ENCODE data around the gene MORN2. TPM values are rescaled to one million over a fixed set of nuclear protein-coding genes. Genes with fewer than 3 reads are reported as not detected.

MORN2 gene
- total and polyA plus RNA-seq, 2 donors (not counting 3 experiments of a cell fraction or from before 2014, with no cell fraction given), result 11.6 to 15.0 TPM

DNA sequence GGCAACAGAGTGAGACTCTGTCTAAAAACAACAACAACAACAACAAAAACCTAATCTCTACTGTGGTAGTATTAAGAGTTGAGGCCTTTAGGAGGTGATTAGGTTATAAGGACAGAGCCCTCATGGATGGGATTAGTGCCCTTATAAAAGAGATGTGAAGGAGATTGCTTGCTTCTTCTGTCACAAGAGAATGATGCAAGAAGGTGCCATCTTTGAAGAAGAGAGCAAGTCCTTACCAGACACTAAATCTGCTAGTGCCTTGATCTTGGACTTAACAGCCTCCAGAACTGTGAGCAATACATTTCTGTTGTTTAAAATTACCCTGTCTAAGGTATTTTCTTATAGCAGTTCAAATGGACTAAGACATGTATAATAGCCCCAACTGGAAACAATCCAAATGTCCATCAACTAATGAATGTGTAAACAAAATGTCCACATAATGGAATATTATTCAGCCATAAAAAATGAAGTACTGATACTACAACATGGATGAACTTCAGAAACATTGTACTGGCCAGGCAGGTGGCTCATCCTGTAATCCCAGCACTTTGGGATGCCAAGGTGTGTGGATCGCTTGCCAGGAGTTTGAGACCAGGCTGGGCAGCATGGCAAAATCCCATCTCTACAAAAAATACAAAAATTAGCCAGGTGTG lies 12.3 kb downstream of the MORN2 start:
- no peak for TF ChIP-seq MYC (IDR thresholded peaks at IDR 0.05; ENCODE audit: low read depth, low read length)
- no peak for TF ChIP-seq GATA2 (IDR thresholded peaks at IDR 0.05; ENCODE audit: insufficient read depth, insufficient read length, low read depth, low read length)
- no peak for TF ChIP-seq FOS (IDR thresholded peaks at IDR 0.05; ENCODE audit: borderline replicate concordance, insufficient read depth, low read length)
- no peak for TF ChIP-seq POLR2A (IDR thresholded peaks at IDR 0.05; ENCODE audit: low read depth, low read length)
- TF ChIP-seq, protein P1, sequence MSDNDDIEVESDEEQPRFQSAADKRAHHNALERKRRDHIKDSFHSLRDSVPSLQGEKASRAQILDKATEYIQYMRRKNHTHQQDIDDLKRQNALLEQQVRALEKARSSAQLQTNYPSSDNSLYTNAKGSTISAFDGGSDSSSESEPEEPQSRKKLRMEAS (IDR thresholded peaks at IDR 0.05; ENCODE audit: insufficient read depth, insufficient read length), result no peak
- no peak for TF ChIP-seq EZH2 (IDR thresholded peaks at IDR 0.05; ENCODE audit: borderline replicate concordance, low read depth, low read length, severe bottlenecking)
- no peak for TF ChIP-seq POLR2AphosphoS5 (IDR thresholded peaks at IDR 0.05; ENCODE audit: insufficient read depth, low read depth, low read length)
- TF ChIP-seq JUN (IDR thresholded peaks at IDR 0.05; ENCODE audit: borderline replicate concordance, insufficient read depth, insufficient read length, low read depth), result no peak
- TF ChIP-seq, protein P2, sequence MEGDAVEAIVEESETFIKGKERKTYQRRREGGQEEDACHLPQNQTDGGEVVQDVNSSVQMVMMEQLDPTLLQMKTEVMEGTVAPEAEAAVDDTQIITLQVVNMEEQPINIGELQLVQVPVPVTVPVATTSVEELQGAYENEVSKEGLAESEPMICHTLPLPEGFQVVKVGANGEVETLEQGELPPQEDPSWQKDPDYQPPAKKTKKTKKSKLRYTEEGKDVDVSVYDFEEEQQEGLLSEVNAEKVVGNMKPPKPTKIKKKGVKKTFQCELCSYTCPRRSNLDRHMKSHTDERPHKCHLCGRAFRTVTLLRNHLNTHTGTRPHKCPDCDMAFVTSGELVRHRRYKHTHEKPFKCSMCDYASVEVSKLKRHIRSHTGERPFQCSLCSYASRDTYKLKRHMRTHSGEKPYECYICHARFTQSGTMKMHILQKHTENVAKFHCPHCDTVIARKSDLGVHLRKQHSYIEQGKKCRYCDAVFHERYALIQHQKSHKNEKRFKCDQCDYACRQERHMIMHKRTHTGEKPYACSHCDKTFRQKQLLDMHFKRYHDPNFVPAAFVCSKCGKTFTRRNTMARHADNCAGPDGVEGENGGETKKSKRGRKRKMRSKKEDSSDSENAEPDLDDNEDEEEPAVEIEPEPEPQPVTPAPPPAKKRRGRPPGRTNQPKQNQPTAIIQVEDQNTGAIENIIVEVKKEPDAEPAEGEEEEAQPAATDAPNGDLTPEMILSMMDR (IDR thresholded peaks at IDR 0.05; ENCODE audit: extremely low read depth in 1 of 2, insufficient read depth in 1 of 2, low read depth in 1 of 2, low read length in 2 of 2), result no peak
- BruUV-seq (replicated peaks), result no TSS peak
- H3K27me3 ChIP-seq (ENCODE audit: control insufficient read depth in 2 of 2, insufficient read depth in 2 of 2, low read length in 2 of 2), result no peaks in the 10 kb centered on the region
- no peaks in the 10 kb centered on the region for H3K9me3 ChIP-seq (replicated peaks; ENCODE audit: control insufficient read depth, insufficient read depth, low read length)
- intact Hi-C loops (cut with micrococcal nuclease), result no loop called here
- no peaks in the 10 kb centered on the region for H3K36me3 ChIP-seq (ENCODE audit: control insufficient read depth in 2 of 2, extremely low read depth in 1 of 2, insufficient read depth in 2 of 2, low read length in 2 of 2)
- H4K20me1 ChIP-seq (replicated peaks; ENCODE audit: control insufficient read depth, extremely low read depth, insufficient read depth, low read length), result no peaks in the 10 kb centered on the region
- POLR2A ChIA-PET, result no interaction called here
- H3K9me1 ChIP-seq (replicated peaks; ENCODE audit: control insufficient read depth, extremely low read depth, insufficient read depth, low read length), result no peaks in the 10 kb centered on the region
- CTCF ChIA-PET, result no interaction called here
- no peak overlapping the region for H3K9ac ChIP-seq (replicated peaks; ENCODE audit: extremely low read depth, insufficient read depth, low read length)
- no peak overlapping the region for H3K27ac ChIP-seq (ENCODE audit: insufficient read depth, low read depth, low read length)
- no peak overlapping the region for H3K4me3 ChIP-seq (replicated peaks in 1 of 3; ENCODE audit: insufficient read depth in 1 of 3, low read depth in 1 of 3, low read length in 3 of 3)
- no peaks in the 10 kb centered on the region for H3K4me1 ChIP-seq (ENCODE audit: control insufficient read depth, extremely low read depth, insufficient read depth, low read length)
- FAIRE-seq, result no peak
- dilution Hi-C loops (cut with MboI; ENCODE audit: extremely low pct_ligation_motif_present, low sequenced_read_pairs), result no loop called here
- no peak for DNase-seq (ENCODE audit: low read depth, low spot score)
- H3K79me2 ChIP-seq (ENCODE audit: control insufficient read depth, insufficient read depth, low read length), result no peaks in the 10 kb centered on the region
- H3K4me2 ChIP-seq (ENCODE audit: insufficient read depth, low read length), result no peak overlapping the region
- no peak overlapping the region for H2AFZ ChIP-seq (ENCODE audit: low read depth, low read length)

All from endothelial cell of umbilical vein (primary cell).